ENCODE data around the gene MCC. TPM values are rescaled to one million over a fixed set of nuclear protein-coding genes. Genes with fewer than 3 reads are reported as not detected.

Gene MCC
- total RNA-seq, 1 experiment from 2014 or later: 7.6 TPM

- Histone ChIP-seq H2BK12ac (ENCODE audit: insufficient read length, low read depth, low read length) (no peak within 1 kb of the TSS), H2BK20ac (ENCODE audit: low read depth, low read length, poor library complexity, severe bottlenecking) (no peak within 1 kb of the TSS), H2BK15ac (ENCODE audit: low read depth, low read length) (no peak within 1 kb of the TSS), H4K8ac (replicated peaks; ENCODE audit: insufficient read length, low read depth, low read length) (no peak within 1 kb of the TSS), H3K9me3 (ENCODE audit: control insufficient read depth, low read depth, low read length) (no peaks in the 10 kb centered on the region), H3K14ac (ENCODE audit: insufficient read depth, low read length) (peak within 1 kb of the TSS; percentile 94), H3K4me2 (ENCODE audit: insufficient read depth, insufficient read length, low read length) (peak within 1 kb of the TSS; percentile 89), H3K27ac (ENCODE audit: insufficient read length, low read depth, low read length) (no peak within 1 kb of the TSS), H3K4ac (ENCODE audit: low read depth, low read length) (no peak within 1 kb of the TSS), H2BK5ac (ENCODE audit: insufficient read length, low read length) (no peak within 1 kb of the TSS), H3K56ac (ENCODE audit: insufficient read length, low read depth, low read length) (no peak within 1 kb of the TSS), H3K79me2 (ENCODE audit: insufficient read depth, low read length) (no peaks in the 10 kb centered on the region), H4K5ac (ENCODE audit: insufficient read length, low read depth, low read length) (no peak within 1 kb of the TSS), H3K23ac (ENCODE audit: insufficient read length, low read depth, low read length) (no peak within 1 kb of the TSS), H3K9ac (ENCODE audit: extremely low read depth, insufficient read length, low read length) (peak within 1 kb of the TSS; percentile 59), H2AK5ac (ENCODE audit: insufficient read length, low read length) (no peak within 1 kb of the TSS), H3K23me2 (ENCODE audit: insufficient read length, low read depth, low read length, poor library complexity, severe bottlenecking) (peaks cover 5% of the 10 kb centered on the region), H2AFZ (ENCODE audit: low read length) (no peak within 1 kb of the TSS), H3K4me1 (ENCODE audit: insufficient read depth, low read length) (no peaks in the 10 kb centered on the region), H3K79me1 (ENCODE audit: insufficient read depth, low read depth, low read length, poor library complexity, severe bottlenecking) (no peaks in the 10 kb centered on the region), H3K18ac (ENCODE audit: insufficient read length, low read depth, low read length) (peak within 1 kb of the TSS; percentile 63), H3K27me3 (ENCODE audit: insufficient read depth, low read length) (no peaks in the 10 kb centered on the region), H2BK120ac (ENCODE audit: low read depth, low read length, poor library complexity, severe bottlenecking) (no peak within 1 kb of the TSS), H4K20me1 (ENCODE audit: control insufficient read depth, insufficient read depth, insufficient read length) (no peaks in the 10 kb centered on the region), H3T11ph (ENCODE audit: low read length) (no peak within 1 kb of the TSS), H4K91ac (ENCODE audit: insufficient read length, low read depth, low read length) (no peak within 1 kb of the TSS)
- Mint-ChIP-seq H3K36me3 (ENCODE audit: insufficient read depth in 1 of 3, low read depth in 3 of 3) (peaks cover 7 to 26% (median 13%) of the 10 kb centered on the region in 3 experiments; a peak in 6 of 7 replicates), H3K27ac (peak within 1 kb of the TSS; percentile 79 to 94 (median 81); a peak in 5 of 7 replicates), H3K4me1 (peaks cover 14 to 18% of the 10 kb centered on the region in 2 experiments), H3K9me3 (no peaks in the 10 kb centered on the region), H3K4me3 (peak within 1 kb of the TSS; percentile 87 to 90), H3K27me3 (ENCODE audit: low read depth) (peaks cover 7% of the 10 kb centered on the region)
- TF ChIP-seq, protein P1, sequence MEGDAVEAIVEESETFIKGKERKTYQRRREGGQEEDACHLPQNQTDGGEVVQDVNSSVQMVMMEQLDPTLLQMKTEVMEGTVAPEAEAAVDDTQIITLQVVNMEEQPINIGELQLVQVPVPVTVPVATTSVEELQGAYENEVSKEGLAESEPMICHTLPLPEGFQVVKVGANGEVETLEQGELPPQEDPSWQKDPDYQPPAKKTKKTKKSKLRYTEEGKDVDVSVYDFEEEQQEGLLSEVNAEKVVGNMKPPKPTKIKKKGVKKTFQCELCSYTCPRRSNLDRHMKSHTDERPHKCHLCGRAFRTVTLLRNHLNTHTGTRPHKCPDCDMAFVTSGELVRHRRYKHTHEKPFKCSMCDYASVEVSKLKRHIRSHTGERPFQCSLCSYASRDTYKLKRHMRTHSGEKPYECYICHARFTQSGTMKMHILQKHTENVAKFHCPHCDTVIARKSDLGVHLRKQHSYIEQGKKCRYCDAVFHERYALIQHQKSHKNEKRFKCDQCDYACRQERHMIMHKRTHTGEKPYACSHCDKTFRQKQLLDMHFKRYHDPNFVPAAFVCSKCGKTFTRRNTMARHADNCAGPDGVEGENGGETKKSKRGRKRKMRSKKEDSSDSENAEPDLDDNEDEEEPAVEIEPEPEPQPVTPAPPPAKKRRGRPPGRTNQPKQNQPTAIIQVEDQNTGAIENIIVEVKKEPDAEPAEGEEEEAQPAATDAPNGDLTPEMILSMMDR (conservative IDR thresholded peaks at IDR 0.05): peak; percentile 68
- DNase-seq: peak; percentile 92
- no CpG with 5 or more reads among the region's 72 CpGs for WGBS (ENCODE audit: extremely low coverage, insufficient read length, low lambda C conversion rate)
These were observed 25.4 kb upstream of the MCC start, which contains the start of gene YTHDC2 for GRCh38 chr5:113513384-113514288. YTHDC2 (plus strand) TSS chr5:113513694; CDS start chr5:113513896, 202 bp downstream.

Measured in H9 (cell line).